Lower leg skin (tissue), 4 donors: ENCODE results near the gene FARS2. TPM values are rescaled to one million over a fixed set of nuclear protein-coding genes. Genes with fewer than 3 reads are reported as not detected.

Experiments
- DNase-seq, 2 donors: peaks; one replicate each; pipeline ENCODE4 v3.0.0-alpha.2; 2019; ENCODE audit warnings: low spot score in 2 of 2
- H3K4me3 ChIP-seq: fragments of 200-600 bp; sonication (generic); 2 replicates; pipeline ENCODE4 v1.5.1; 2017; ENCODE audit warnings: mild to moderate bottlenecking, low read depth; ENCODE audit not compliant: poor library complexity, severe bottlenecking
- CTCF ChIP-seq, 3 donors: fragments of 450-650 bp; IDR thresholded peaks; one replicate each; pipeline ENCODE4 v1.5.1; 2016; ENCODE audit warnings: antibody characterized with exemption in 3 of 3, mild to moderate bottlenecking in 3 of 3, moderate library complexity in 2 of 3
- POLR2A ChIP-seq, 2 donors: fragments of 450-650 bp; IDR thresholded peaks; one replicate each; pipeline ENCODE4 v1.6.1; 2016 to 2017; ENCODE audit warnings: antibody characterized with exemption in 2 of 2, mild to moderate bottlenecking in 1 of 2, moderate library complexity in 1 of 2
- WGBS, 2 donors: methylation state at CpG; one replicate each; pipeline ENCODE4 v1.1.5; 2018; 5-methylcytosine and 5-hydroxymethylcytosine counted together
- intact Hi-C: fragments of 100-400 bp; cut with DNase I; formaldehyde crosslinking; loops from one replicate; pipeline ENCODE4 v1.15.0; 2023; ENCODE audit warnings: low total_unique reads
- total RNA-seq, 4 donors: library from RNA; depleted of rRNA; stranded (reverse); fragments of >200 nt; gene quantifications; one replicate each; pipeline ENCODE4 v1.1.0, GENCODE V29; 2016

The FARS2 gene
- total RNA-seq, 4 donors from 2014 or later: 7.0 to 14.7 (median 11.1) TPM

DNA sequence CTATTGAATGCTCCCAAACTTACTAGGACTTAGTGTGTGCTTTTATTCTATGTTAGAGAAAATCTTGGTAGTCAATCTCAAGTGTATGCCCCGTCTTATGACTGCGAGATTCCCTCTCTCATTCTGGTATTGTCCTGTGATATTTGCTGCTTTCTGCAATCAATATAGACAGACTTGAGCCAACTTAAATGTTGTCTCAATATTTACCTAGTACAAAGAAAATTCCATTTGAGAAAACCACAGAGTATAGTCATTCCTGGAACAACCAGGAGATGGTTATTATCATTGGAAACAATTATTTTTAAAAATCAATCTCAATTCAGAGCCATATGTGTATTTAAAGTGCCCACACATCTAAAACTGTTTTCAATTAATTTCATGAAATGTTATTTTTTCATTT is 415.4 kb downstream of the FARS2 start:
- WGBS, 2 donors: 80 to 88% methylated on average over 2 of the region's 2 CpGs
- no peak for TF ChIP-seq CTCF (IDR thresholded peaks at IDR 0.05)
- TF ChIP-seq POLR2A (IDR thresholded peaks at IDR 0.05): no peak
- no peak for DNase-seq
- intact Hi-C loops: no loop called here
- no peak overlapping the region for H3K4me3 ChIP-seq

GRCh38 chr6:5677219-5678000 is 416.1 kb downstream of the FARS2 start:
- TF ChIP-seq CTCF (IDR thresholded peaks at IDR 0.05): no peak
- no peak for TF ChIP-seq POLR2A (IDR thresholded peaks at IDR 0.05)
- no peak overlapping the region for H3K4me3 ChIP-seq
- intact Hi-C loops: no loop called here
- 57% methylated on average over 6 of the region's 6 CpGs for WGBS, 2 donors
- DNase-seq: no peak

DNA sequence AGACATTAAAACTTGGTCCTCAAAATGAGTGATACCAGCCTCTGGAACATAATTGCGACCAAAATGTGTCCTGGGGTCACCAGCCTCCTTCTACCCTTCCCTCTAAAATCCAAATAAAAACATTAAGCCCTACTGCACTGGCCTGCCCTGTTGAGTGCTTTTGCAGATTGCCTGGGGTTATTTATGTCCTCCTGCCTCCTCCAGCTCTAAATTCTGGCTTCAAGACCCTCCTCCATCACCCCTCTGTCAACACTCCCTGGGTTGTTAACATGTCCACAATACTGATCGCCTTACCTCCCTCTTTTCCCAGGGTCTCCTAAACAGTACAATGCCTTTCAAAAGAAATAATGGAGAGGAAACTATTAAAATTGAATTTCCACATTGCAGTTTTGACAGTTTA is 418.0 kb downstream of the FARS2 start:
- DNase-seq: no peak
- TF ChIP-seq CTCF (IDR thresholded peaks at IDR 0.05): no peak
- TF ChIP-seq POLR2A (IDR thresholded peaks at IDR 0.05): no peak
- intact Hi-C loops: no loop called here
- H3K4me3 ChIP-seq: no peak overlapping the region
- 94 to 97% methylated on average over 2 of the region's 2 CpGs for WGBS, 2 donors

DNA sequence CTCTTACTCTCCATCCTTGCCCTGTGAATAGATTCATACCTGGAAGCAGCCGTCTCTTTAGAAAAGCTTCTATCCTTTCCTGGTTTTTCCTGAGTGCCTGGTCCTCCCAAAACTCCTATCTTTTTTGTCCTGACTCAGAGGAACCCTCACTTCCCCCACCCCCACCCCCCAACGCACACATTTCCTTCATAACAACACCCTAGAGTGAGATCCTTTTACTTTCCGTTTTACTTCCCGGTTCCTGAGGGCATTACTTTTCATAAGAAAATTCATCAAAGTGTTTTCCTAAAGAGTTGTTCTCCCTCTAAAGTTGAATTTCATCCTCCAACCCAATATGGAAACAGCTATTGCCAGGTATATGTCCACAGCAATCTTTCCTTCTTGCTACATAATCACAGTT is 418.4 kb downstream of the FARS2 start:
- WGBS, 2 donors: 51 to 67% methylated on average over 4 of the region's 4 CpGs
- no peak for DNase-seq
- H3K4me3 ChIP-seq: no peak overlapping the region
- TF ChIP-seq POLR2A (IDR thresholded peaks at IDR 0.05): no peak
- no peak for TF ChIP-seq CTCF (IDR thresholded peaks at IDR 0.05)
- intact Hi-C loops: no loop called here

DNA sequence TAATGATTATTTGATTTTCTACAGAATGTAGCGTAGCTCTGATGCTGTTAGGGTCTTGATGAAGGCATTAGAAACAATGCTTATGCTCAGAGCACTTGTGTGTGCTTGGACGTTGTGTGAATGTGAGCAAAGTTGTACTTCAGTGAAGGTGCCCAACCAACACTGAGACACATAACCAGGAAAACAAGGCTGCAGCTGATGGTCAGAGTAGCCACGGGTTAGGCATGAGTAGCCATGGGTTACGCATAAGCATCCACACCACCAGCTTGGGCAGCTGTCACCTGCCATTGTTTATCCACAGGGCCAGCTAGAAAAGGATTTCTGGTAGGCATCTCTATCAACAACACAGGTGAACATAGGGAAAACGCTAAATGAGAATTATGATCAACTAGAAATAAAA is 418.8 kb downstream of the FARS2 start:
- no peak for DNase-seq

More for the DNA sequence above, 418.8 kb downstream of the FARS2 start:
- H3K4me3 ChIP-seq: no peak overlapping the region
- intact Hi-C loops: no loop called here
- WGBS, 2 donors: 91 to 95% methylated on average over 5 of the region's 5 CpGs
- TF ChIP-seq POLR2A (IDR thresholded peaks at IDR 0.05): no peak
- no peak for TF ChIP-seq CTCF (IDR thresholded peaks at IDR 0.05)
